ENCODE data around the gene NLGN1.

The NLGN1 gene

DNA sequence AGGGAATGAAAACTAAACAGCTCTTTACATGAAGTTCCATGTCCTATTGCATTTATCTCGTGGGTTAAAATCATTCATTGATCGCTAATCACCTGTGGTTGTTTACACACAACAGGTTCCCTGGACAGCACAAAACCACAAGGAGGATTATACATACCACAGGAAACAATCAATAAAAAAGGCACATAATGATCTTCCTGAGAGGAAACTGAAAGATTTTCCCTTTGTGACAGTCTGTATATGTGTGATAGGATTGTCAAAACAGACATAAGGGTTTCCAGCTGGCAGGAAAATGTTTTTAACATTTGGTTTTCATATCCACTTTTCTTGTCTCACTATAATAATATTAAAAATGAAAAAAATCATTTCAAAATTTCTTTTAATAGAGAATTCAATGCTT is 541.8 kb downstream of the NLGN1 start:
- no peak overlapping the region for H3K27ac ChIP-seq (ENCODE audit: insufficient read depth, low read depth, low read length, poor library complexity, severe bottlenecking)
- WGBS, 2 experiments, result 89 to 94% methylated on average over 2 of the region's 2 CpGs
- H3K27me3 ChIP-seq (ENCODE audit: control insufficient read depth, insufficient read depth, low read length, poor library complexity, severe bottlenecking), result no peaks in the 10 kb centered on the region
- H3K9me3 ChIP-seq (ENCODE audit: control insufficient read depth, low read length), result no peaks in the 10 kb centered on the region
- H3K4me1 ChIP-seq (ENCODE audit: control insufficient read depth, insufficient read depth, low read length), result peaks cover 8% of the 10 kb centered on the region
- H3K4me3 ChIP-seq (ENCODE audit: insufficient read depth, low read depth, low read length), result no peak overlapping the region
- no peaks in the 10 kb centered on the region for H3K36me3 ChIP-seq (ENCODE audit: control insufficient read depth, insufficient read depth, low read length)

DNA sequence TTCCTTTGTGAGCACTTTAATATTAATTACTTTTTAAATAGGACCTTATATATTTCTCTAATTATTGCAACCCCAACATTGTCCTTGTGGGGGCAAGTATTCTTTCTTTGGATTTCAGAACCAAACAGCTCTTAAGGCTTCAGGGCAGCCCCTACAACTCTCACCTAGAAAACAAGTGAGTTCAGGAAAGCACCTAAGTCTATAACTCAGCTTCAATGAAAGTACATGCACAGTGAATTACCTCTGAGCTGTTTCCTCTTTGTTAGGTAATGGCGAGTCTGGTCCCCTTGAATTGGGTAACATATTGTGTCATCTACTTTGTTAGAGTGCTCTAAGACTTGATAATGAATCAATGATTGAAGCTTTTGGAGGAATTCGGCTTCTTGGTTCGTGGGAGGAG is 545.7 kb downstream of the NLGN1 start:
- WGBS, 2 experiments, result 75 to 76% methylated on average over 2 of the region's 3 CpGs
- no peak overlapping the region for H3K4me3 ChIP-seq (ENCODE audit: insufficient read depth, low read depth, low read length)
- no peaks in the 10 kb centered on the region for H3K27me3 ChIP-seq (ENCODE audit: control insufficient read depth, insufficient read depth, low read length, poor library complexity, severe bottlenecking)

DNA sequence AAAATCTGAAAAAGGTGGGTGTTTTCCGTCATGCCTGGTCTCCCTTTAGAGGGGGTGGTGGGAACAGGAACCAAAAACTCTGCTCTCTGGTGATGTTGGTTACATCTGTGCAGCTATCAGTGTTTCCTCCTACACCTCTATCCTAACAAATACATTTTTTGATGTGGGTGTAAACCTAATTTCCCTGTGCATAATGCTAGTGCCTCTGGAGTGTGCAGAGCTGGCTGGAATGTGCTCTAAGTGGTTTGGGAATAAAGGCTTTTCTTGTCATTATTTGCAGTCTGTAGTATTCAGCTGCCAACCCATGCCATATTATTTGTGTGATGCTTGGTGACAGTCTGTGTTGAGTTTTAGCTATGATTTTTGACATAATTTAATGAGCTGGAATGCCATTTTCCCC is 547.6 kb downstream of the NLGN1 start:
- WGBS, 2 experiments, result 83 to 92% methylated on average over 1 of the region's 1 CpG
- Histone ChIP-seq H3K9me3 (ENCODE audit: control insufficient read depth, low read length) (no peaks in the 10 kb centered on the region), H3K36me3 (ENCODE audit: control insufficient read depth, insufficient read depth, low read length) (no peaks in the 10 kb centered on the region)

More for the DNA sequence above, 545.7 kb downstream of the NLGN1 start:
- peaks cover 4% of the 10 kb centered on the region for H3K4me1 ChIP-seq (ENCODE audit: control insufficient read depth, insufficient read depth, low read length)
- H3K36me3 ChIP-seq (ENCODE audit: control insufficient read depth, insufficient read depth, low read length), result no peaks in the 10 kb centered on the region
- H3K27ac ChIP-seq (ENCODE audit: insufficient read depth, low read depth, low read length, poor library complexity, severe bottlenecking), result no peak overlapping the region
- no peaks in the 10 kb centered on the region for H3K9me3 ChIP-seq (ENCODE audit: control insufficient read depth, low read length)

DNA sequence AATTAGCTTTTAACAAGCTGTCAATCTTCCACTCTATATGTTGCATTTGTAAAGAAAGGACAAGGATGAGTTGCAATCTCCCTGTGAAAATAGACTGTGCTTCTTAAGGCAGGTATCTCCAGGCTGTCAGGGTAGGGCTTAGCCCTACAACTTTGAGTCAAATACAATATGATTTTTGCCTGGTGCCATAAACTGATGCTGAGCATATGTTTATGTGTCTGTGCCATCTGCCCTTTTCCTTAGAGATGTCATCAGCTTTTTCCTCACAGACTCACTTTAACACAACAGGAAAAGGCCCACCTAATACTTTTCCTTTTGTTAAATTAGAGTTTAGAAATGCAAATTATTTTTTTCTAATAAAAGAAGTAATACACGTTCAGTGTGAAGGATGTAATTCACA is 548.3 kb downstream of the NLGN1 start:
- Histone ChIP-seq H3K4me1 (ENCODE audit: control insufficient read depth, insufficient read depth, low read length) (no peaks in the 10 kb centered on the region), H3K9me3 (ENCODE audit: control insufficient read depth, low read length) (no peaks in the 10 kb centered on the region), H3K36me3 (ENCODE audit: control insufficient read depth, insufficient read depth, low read length) (no peaks in the 10 kb centered on the region), H3K4me3 (ENCODE audit: insufficient read depth, low read depth, low read length) (no peak overlapping the region), H3K27ac (ENCODE audit: insufficient read depth, low read depth, low read length, poor library complexity, severe bottlenecking) (no peak overlapping the region), H3K27me3 (ENCODE audit: control insufficient read depth, insufficient read depth, low read length, poor library complexity, severe bottlenecking) (no peaks in the 10 kb centered on the region)
- WGBS, 2 experiments, result no CpG with 5 or more reads among the region's 1 CpG

More for the DNA sequence above, 547.6 kb downstream of the NLGN1 start:
- H3K4me1 ChIP-seq (ENCODE audit: control insufficient read depth, insufficient read depth, low read length), result no peaks in the 10 kb centered on the region
- H3K27me3 ChIP-seq (ENCODE audit: control insufficient read depth, insufficient read depth, low read length, poor library complexity, severe bottlenecking), result no peaks in the 10 kb centered on the region
- H3K4me3 ChIP-seq (ENCODE audit: insufficient read depth, low read depth, low read length), result no peak overlapping the region
- no peak overlapping the region for H3K27ac ChIP-seq (ENCODE audit: insufficient read depth, low read depth, low read length, poor library complexity, severe bottlenecking)

DNA sequence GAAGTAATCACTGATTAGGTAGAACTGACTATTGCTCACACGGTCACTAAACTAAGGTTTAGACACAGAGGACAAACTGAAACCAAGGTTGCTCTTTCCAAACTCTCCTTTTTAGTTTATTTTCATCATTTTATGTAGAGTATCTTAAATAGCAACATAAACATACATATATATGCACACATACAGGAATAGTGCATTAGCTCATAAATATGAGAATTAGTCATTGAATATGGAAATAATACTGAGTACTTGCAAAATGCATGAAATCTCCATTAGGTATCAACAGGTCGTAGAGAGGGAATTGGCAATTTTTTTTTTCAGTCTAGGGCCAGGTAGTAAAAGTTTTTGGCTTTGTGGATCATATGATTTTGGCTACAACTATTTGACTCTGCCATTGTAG is 557.1 kb downstream of the NLGN1 start:
- H3K27ac ChIP-seq (ENCODE audit: insufficient read depth, low read depth, low read length, poor library complexity, severe bottlenecking), result no peak overlapping the region
- H3K27me3 ChIP-seq (ENCODE audit: control insufficient read depth, insufficient read depth, low read length, poor library complexity, severe bottlenecking), result no peaks in the 10 kb centered on the region
- H3K36me3 ChIP-seq (ENCODE audit: control insufficient read depth, insufficient read depth, low read length), result no peaks in the 10 kb centered on the region
- H3K4me1 ChIP-seq (ENCODE audit: control insufficient read depth, insufficient read depth, low read length), result no peaks in the 10 kb centered on the region
- H3K9me3 ChIP-seq (ENCODE audit: control insufficient read depth, low read length), result no peaks in the 10 kb centered on the region
- H3K4me3 ChIP-seq (ENCODE audit: insufficient read depth, low read depth, low read length), result no peak overlapping the region
- 89 to 92% methylated on average over 2 of the region's 2 CpGs for WGBS, 2 experiments

DNA sequence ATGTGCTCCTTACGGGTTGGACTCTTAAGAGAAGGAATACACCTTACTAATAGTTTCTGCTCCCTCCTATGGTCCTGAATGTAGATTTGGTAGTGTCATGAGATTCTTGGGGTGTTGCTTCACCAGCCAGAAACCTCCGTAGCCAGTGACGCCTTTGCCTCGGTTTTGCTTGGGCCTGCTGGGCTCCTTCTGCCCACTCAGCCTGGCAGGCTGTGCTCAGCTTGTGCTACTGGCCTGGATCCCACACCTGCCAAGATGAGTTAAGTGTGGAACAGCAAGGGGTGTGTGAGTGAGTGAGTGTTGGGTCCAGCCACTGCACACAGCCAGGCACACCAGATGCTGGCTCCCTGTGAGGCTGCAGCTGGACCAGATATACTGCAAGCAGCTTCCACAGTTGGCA is 560.1 kb downstream of the NLGN1 start:
- H3K36me3 ChIP-seq (ENCODE audit: control insufficient read depth, insufficient read depth, low read length), result no peaks in the 10 kb centered on the region
- no peaks in the 10 kb centered on the region for H3K9me3 ChIP-seq (ENCODE audit: control insufficient read depth, low read length)
- H3K27ac ChIP-seq (ENCODE audit: insufficient read depth, low read depth, low read length, poor library complexity, severe bottlenecking), result no peak overlapping the region
- H3K4me3 ChIP-seq (ENCODE audit: insufficient read depth, low read depth, low read length), result no peak overlapping the region
- WGBS, 2 experiments, result 96% methylated on average over 4 of the region's 4 CpGs
- no peaks in the 10 kb centered on the region for H3K27me3 ChIP-seq (ENCODE audit: control insufficient read depth, insufficient read depth, low read length, poor library complexity, severe bottlenecking)
- no peaks in the 10 kb centered on the region for H3K4me1 ChIP-seq (ENCODE audit: control insufficient read depth, insufficient read depth, low read length)

DNA sequence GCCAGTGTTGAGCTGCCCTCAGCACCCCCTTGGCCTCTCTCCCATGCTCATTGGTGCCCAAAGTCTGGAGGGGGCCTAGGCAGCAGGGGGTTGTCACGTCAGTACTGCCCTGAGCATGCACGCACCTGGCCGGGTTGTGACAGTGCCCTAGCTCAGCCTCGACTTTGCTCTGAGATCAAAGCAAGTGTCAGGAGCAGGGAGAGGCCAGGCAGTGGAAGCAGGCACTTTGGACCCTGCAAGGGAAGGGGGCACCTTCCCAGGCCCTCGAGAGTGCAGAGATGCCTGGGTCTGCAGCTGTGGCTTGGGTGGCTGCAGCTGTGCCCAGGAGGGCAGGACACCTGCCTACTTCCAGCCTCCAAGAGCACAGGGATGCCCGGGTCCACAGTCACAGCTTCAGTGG is 561.3 kb downstream of the NLGN1 start:
- Histone ChIP-seq H3K27me3 (ENCODE audit: control insufficient read depth, insufficient read depth, low read length, poor library complexity, severe bottlenecking) (no peaks in the 10 kb centered on the region), H3K4me3 (ENCODE audit: insufficient read depth, low read depth, low read length) (no peak overlapping the region), H3K27ac (ENCODE audit: insufficient read depth, low read depth, low read length, poor library complexity, severe bottlenecking) (no peak overlapping the region), H3K9me3 (ENCODE audit: control insufficient read depth, low read length) (no peaks in the 10 kb centered on the region), H3K36me3 (ENCODE audit: control insufficient read depth, insufficient read depth, low read length) (no peaks in the 10 kb centered on the region), H3K4me1 (ENCODE audit: control insufficient read depth, insufficient read depth, low read length) (no peaks in the 10 kb centered on the region)
- 86 to 87% methylated on average over 6 of the region's 6 CpGs for WGBS, 2 experiments

DNA sequence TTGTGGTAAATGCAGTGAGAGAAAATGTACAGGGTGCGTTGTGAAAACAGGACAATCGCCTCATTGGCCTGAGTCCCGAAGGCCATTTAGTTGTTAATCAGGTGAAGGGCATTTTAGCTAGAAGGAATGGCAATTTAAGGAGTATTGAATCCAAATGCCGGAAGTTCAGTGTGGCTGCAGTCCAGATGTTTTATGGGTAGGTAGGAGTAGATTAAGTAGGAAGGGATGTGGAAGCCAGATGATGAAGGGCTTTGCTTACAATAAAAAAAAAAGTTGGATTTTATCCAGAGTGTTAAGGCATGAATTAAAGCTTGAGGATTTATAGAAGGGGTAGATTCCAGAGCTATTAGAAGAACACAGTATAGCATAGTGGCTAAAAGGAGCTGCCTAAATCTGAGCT is 572.7 kb downstream of the NLGN1 start:
- H3K36me3 ChIP-seq (ENCODE audit: control insufficient read depth, insufficient read depth, low read length), result no peaks in the 10 kb centered on the region
- no peaks in the 10 kb centered on the region for H3K4me1 ChIP-seq (ENCODE audit: control insufficient read depth, insufficient read depth, low read length)
- H3K9me3 ChIP-seq (ENCODE audit: control insufficient read depth, low read length), result no peaks in the 10 kb centered on the region
- H3K27me3 ChIP-seq (ENCODE audit: control insufficient read depth, insufficient read depth, low read length, poor library complexity, severe bottlenecking), result no peaks in the 10 kb centered on the region
- WGBS, 2 experiments, result 92 to 94% methylated on average over 4 of the region's 4 CpGs
- H3K27ac ChIP-seq (ENCODE audit: insufficient read depth, low read depth, low read length, poor library complexity, severe bottlenecking), result no peak overlapping the region
- H3K4me3 ChIP-seq (ENCODE audit: insufficient read depth, low read depth, low read length), result no peak overlapping the region

DNA sequence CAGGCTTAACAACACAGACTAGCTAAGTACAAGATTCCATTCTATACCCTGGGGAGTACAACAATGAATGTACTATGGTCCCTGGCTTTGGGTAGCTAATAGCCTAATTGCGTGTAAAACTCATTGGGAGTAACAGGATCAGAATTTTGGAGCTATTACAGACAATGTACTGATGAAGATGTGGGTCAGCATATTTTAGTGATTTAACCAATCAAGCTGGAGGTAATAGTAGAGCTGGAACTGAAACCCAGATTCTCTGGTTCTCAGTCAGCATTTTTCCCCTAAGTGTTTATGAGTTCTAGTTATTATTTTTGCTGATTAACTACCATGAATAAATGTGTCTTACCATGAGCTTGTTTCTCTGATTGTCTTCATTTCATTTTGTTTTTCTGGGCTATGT is 578.7 kb downstream of the NLGN1 start:
- Histone ChIP-seq H3K36me3 (ENCODE audit: control insufficient read depth, insufficient read depth, low read length) (no peaks in the 10 kb centered on the region), H3K9me3 (ENCODE audit: control insufficient read depth, low read length) (no peaks in the 10 kb centered on the region), H3K4me3 (ENCODE audit: insufficient read depth, low read depth, low read length) (no peak overlapping the region), H3K4me1 (ENCODE audit: control insufficient read depth, insufficient read depth, low read length) (no peaks in the 10 kb centered on the region), H3K27ac (ENCODE audit: insufficient read depth, low read depth, low read length, poor library complexity, severe bottlenecking) (no peak overlapping the region), H3K27me3 (ENCODE audit: control insufficient read depth, insufficient read depth, low read length, poor library complexity, severe bottlenecking) (no peaks in the 10 kb centered on the region)
- 84 to 100% methylated on average over 1 of the region's 1 CpG for WGBS, 2 experiments

DNA sequence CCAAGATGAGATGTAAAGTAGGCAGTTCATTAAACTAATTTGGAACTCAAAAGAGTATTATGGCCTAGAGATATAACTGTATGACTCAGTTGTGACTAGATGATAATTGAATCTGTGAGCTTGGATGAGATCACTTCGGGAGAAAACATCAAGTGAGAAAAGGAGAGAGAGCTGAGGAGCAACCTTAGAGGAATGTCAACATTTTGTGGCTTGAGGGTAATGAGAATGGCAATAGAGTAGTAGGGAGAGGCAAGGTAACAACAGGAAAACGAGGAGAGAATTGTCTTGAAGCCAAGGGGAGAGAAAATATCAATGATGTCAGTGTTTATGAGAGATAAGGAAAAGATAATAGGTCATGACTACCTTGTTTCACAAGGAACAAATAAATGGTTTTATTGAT is 580.2 kb downstream of the NLGN1 start:
- H3K4me1 ChIP-seq (ENCODE audit: control insufficient read depth, insufficient read depth, low read length), result no peaks in the 10 kb centered on the region
- no peaks in the 10 kb centered on the region for H3K9me3 ChIP-seq (ENCODE audit: control insufficient read depth, low read length)
- H3K4me3 ChIP-seq (ENCODE audit: insufficient read depth, low read depth, low read length), result no peak overlapping the region
- no peak overlapping the region for H3K27ac ChIP-seq (ENCODE audit: insufficient read depth, low read depth, low read length, poor library complexity, severe bottlenecking)
- H3K27me3 ChIP-seq (ENCODE audit: control insufficient read depth, insufficient read depth, low read length, poor library complexity, severe bottlenecking), result no peaks in the 10 kb centered on the region
- H3K36me3 ChIP-seq (ENCODE audit: control insufficient read depth, insufficient read depth, low read length), result no peaks in the 10 kb centered on the region
- WGBS, 2 experiments, result 84 to 88% methylated on average over 2 of the region's 2 CpGs

DNA sequence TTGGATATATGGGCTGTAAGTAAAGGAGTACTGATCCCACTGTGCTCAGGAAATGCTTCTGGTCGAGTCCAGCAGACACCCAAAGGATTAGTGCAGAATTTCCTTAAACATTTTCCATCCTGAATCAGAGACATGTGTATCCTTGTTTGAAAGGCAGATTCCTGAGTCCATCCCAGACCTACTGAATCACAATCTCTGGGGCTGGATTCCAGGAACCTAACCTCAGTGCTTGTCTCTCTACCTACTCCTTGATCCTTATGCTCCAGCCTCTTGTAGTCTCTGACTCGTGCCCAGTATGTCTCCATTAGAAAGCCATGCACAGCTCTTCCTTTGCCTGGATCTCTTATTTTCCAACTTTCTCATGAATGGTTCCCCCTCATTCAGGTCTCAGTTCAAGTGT is 585.8 kb downstream of the NLGN1 start:
- no peak overlapping the region for H3K27ac ChIP-seq (ENCODE audit: insufficient read depth, low read depth, low read length, poor library complexity, severe bottlenecking)
- H3K4me3 ChIP-seq (ENCODE audit: insufficient read depth, low read depth, low read length), result no peak overlapping the region
- WGBS, 2 experiments, result 85 to 88% methylated on average over 2 of the region's 2 CpGs
- no peaks in the 10 kb centered on the region for H3K27me3 ChIP-seq (ENCODE audit: control insufficient read depth, insufficient read depth, low read length, poor library complexity, severe bottlenecking)
- no peaks in the 10 kb centered on the region for H3K9me3 ChIP-seq (ENCODE audit: control insufficient read depth, low read length)
- H3K4me1 ChIP-seq (ENCODE audit: control insufficient read depth, insufficient read depth, low read length), result no peaks in the 10 kb centered on the region
- no peaks in the 10 kb centered on the region for H3K36me3 ChIP-seq (ENCODE audit: control insufficient read depth, insufficient read depth, low read length)
